HG02970 (cell line): Measurements from ENCODE around the gene PCGF2.

ENCODE experiments used
- ATAC-seq: cut with Tn5 transposase; IDR thresholded peaks from one replicate; pipeline ENCODE4 v1.9.1; 2021; ENCODE audit warnings: mild to moderate bottlenecking, moderate library complexity, moderate number of reproducible peaks; ENCODE audit not compliant: unreplicated experiment, low FRiP score

PCGF2 gene

GRCh38 chr17:38719943-38720641 is 28.0 kb downstream of the PCGF2 start:
- ATAC-seq: no peak

DNA sequence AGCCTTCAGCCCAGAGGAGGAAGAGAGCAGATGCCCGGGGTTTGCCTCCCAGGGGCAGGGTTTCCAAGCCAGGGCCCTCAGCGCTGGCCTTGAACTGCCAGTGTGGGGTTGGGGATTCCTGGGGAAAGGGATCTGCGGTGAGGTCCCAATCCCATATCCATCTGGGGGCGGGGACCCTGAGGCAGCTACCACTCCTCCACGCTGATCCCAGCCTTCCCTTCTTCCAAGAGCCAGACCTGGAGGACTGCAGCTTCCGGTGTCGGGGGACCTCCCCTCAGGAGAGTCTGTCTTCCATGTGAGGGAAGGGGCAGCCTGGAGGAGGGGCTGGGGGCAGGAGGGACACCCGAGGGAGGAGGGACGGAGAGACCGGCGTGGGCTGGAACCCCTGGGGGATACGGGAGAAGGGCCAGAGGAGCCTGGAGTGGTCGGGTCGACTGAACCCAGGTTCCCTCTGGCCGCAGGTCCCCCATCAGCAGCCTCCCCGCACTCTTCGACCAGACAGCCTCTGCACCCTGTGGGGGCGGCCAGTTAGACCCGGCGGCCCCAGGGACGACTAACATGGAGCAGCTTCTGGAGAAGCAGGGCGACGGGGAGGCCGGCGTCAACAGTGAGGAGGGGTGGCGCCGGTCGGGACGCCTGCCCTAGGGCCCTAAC is 28.7 kb downstream of the PCGF2 start:
- no peak for ATAC-seq

GRCh38 chr17:38717139-38717745 is 30.9 kb downstream of the PCGF2 start:
- no peak for ATAC-seq

- ATAC-seq: no peak
Measured at GRCh38 chr17:38716368-38717005, 31.6 kb downstream of the PCGF2 start.

DNA sequence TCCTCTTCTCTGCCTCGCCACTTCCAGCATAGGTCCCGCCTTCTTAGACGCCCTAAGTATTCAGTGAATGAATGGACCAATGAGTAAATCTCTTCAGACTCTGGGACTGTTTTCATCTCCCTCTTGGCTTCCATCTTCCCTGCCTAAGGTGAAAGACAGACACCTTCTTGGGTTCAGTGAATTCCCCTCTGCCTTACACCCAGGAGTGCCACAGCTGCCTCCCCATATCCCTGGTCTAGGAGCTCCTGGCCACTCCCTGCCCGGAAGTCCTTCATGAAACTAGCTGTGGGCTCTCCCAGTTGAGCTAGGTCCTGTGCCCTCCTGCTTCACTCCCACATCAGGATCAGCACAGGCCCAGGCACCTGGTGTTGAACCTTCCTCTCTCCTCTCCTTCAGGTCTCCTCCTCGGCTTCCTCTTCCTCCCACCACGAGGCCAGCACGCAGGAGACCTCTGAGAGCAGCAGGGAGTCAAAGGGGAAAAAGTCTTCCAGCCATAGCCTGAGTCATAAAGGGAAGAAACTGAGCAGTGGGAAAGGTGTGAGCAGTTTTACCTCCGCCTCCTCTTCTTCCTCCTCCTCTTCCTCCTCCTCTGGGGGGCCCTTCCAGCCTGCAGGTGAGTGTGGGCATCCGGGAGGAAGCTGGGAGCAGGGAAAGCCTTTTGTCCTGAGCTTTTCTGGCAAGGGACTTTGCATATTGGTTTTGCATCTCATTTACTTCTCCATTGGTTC is 32.8 kb downstream of the PCGF2 start:
- no peak for ATAC-seq

GRCh38 chr17:38713456-38714075 is 34.6 kb downstream of the PCGF2 start:
- no peak for ATAC-seq

DNA sequence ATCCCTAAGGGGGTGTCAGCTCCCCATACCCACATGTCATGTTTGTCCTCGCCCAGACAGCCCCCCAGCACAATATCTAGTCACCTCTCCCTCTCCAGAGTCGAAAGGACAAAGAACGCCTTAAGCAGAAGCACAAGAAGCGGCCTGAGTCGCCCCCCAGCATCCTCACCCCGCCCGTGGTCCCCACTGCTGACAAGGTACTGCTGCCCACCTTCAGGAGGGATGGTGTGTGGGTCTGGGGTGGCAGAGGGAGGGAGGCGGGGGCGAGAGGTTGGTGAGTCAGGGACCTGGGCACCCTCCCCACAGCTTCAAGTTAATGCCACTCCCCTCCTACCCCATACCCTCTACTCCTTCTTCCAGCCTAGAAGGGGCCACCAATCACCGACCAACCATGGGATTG is 35.5 kb downstream of the PCGF2 start:
- ATAC-seq: no peak

- no peak for ATAC-seq
Measured at GRCh38 chr17:38711792-38712571, 36.2 kb downstream of the PCGF2 start.

DNA sequence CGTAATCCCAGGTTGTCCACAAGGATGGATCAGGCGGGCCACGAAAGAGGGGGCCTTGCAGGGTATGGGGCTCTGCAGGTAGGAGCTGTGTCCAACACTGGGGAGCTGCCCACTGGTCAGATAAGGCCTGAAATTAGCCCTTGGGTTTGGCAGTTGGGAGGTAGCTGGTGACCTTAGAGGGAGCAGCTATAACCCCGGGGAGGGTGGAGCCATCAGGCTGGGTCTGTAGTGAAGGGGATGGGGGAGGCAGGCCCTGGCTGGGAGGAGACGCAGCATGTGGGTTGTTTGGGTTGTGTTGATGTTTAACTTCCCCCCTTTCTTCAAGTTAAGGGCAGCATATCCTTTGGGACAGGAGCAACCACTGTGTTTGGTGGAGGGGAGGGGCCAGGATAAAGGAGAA is 37.2 kb downstream of the PCGF2 start:
- no peak for ATAC-seq

- ATAC-seq: no peak
Measured at GRCh38 chr17:38710604-38710962, 37.6 kb downstream of the PCGF2 start.

DNA sequence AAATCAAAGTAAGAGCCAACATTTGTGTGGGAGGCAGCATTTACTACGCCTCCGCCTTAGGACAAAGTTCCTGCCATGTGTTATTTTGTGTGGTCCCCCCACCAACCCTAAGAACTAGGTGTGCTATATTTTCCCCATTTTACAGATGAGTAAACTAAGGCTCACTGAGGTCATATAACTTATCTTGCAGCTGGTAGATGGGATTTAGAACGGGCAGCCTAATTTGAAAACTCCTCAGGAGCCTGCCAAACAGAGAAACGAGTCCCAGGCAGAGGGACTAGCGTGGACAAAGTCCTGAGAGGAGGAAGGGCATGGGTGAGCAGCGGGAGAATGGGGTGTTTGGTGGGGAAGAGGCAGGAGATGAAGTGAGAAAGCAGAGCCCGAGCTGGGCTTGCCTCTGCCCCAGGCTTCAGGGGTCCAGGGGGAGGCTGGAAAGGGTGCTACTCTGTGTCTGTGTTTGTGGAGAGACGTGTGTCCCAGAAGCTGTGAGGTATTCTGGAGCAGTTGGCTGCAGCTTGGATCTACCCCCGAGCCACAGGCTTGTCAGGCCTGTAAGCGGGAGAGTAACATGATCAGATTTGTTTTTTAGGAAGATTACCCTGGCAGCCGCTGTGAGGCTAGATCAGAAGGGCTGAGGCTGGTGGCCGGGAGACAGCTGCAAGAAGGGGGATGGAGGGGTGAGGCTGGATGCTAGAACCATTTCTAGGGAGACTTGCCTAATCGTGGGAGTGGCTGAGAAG is 38.1 kb downstream of the PCGF2 start:
- no peak for ATAC-seq

DNA sequence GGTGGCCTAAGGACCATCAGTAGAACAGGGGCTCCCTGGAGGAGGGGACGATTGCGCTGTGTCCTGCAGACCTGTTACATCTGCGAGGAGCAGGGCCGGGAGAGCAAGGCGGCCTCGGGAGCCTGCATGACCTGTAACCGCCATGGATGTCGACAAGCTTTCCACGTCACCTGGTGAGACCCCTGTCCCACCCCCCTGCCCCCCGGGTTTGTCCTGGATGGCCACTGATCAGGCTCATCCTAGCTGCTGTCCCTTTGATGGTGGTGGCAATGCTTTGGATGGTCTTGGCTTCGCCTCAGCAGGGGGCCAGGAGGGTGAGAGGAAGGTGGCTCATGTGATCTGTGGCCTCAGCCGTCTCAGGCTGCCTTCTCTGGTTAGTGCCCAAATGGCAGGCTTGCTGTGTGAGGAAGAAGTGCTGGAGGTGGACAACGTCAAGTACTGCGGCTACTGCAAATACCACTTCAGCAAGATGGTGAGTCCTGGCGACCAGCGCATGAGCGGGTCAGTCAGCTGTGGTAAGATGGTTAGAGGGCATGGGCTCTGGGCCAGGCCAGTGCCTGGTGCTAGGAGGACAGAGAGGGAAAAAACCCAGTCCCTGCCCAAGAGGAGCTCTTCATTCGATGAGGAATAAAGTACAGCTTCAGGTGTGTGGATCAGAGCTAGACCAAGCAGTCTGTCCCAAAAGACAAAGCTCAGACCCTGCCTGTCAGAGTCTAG is 38.9 kb downstream of the PCGF2 start:
- ATAC-seq: no peak

GRCh38 chr17:38707678-38708351 is 40.3 kb downstream of the PCGF2 start:
- ATAC-seq: no peak

DNA sequence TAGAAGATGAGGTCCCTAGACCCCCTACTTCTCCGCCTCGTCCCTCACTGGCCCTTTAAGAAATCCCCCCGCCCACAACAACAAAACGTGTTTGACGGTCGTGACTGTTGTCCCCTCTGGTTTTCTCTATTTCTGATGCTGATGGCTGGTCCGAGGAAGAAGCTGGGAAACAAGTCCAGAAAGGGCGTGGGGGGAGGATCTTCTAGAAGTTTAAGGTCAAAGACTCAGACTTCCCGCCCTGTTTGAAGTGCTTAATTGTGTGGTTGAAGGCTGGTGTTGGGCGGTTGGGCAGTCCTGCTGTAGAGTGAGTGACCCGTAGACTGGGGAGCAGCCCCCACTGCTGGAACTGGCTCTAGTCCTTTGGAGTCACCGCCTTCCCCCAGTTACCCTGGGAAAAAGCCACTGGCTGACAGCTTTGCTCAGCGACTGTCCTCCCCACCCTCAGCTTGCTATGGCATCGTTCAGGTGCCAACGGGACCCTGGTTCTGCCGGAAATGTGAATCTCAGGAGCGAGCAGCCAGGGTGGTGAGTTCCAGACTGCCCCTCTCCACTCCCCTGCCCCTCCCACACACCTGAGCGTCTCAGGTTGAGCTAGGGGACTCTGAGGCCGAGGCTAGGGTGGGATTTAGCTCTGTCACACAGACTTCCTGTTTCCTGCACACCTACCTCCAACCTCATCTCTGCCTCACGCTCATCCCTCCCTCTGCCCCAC is 41.5 kb downstream of the PCGF2 start:
- no peak for ATAC-seq

- no peak for ATAC-seq
Measured at GRCh38 chr17:38705803-38706504, 42.2 kb downstream of the PCGF2 start.

GRCh38 chr17:38705523-38705802 is 42.7 kb downstream of the PCGF2 start:
- no peak for ATAC-seq
